ENCODE measurements around the gene GLO1.

GLO1 gene

DNA sequence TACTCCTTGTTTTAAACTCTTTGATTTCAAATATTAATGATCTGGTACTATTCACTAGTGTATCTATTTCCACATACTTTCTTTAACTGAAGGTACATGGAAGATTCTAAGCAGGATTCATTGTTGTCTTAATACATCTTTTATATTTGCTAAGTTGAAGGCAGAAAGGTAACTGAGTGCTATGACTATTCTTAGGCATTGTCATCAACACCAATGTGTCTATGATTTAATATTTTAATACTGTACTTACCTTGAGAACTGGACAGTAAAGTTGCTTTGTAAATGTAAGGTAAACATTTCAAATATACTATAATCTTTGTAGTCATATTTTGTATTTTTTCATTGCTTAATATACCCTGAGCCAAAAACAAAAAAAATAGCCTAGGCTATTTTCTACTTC lies 54.3 kb downstream of the GLO1 start:
- TF ChIP-seq, protein P1, sequence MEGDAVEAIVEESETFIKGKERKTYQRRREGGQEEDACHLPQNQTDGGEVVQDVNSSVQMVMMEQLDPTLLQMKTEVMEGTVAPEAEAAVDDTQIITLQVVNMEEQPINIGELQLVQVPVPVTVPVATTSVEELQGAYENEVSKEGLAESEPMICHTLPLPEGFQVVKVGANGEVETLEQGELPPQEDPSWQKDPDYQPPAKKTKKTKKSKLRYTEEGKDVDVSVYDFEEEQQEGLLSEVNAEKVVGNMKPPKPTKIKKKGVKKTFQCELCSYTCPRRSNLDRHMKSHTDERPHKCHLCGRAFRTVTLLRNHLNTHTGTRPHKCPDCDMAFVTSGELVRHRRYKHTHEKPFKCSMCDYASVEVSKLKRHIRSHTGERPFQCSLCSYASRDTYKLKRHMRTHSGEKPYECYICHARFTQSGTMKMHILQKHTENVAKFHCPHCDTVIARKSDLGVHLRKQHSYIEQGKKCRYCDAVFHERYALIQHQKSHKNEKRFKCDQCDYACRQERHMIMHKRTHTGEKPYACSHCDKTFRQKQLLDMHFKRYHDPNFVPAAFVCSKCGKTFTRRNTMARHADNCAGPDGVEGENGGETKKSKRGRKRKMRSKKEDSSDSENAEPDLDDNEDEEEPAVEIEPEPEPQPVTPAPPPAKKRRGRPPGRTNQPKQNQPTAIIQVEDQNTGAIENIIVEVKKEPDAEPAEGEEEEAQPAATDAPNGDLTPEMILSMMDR (IDR thresholded peaks at IDR 0.05; ENCODE audit: low read depth, low read length): no peak
- H3K36me3 ChIP-seq: no peaks in the 10 kb centered on the region
- no peak for DNase-seq

DNA sequence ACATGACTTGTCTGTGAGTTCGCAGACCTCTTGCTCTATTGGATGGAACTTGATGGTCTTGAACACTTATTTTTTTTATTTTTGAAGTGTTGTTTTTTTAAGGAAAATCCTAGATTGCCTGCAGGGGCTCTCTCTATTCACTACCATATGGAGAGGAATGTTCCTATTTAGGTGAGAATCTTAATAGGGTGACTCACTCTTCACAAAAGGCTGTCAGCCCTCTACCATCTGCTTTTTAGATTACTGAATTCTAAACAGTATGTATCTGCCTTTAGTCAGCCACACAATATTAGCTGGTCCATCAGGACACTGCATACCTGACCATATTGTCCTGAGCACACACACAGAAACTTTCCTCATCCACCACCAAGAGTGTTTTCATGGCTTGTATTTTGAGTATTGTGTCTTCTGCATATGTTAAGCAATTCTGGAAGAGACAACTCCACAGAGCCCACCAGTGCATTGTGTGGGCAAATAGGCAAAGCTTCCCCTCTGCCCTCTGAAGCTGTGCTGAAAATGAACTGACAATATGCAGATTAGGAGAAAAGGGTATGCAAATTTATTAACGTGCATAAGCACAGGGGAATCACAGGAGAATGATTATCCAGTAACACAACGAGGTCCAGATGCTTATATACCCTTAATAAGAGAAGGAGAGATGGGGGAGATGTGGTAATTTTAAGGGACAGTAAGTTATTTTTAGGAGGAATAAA lies 56.6 kb downstream of the GLO1 start:
- TF ChIP-seq, protein P1 (IDR thresholded peaks at IDR 0.05; ENCODE audit: low read depth, low read length): no peak
- no peak for DNase-seq
- no peaks in the 10 kb centered on the region for H3K36me3 ChIP-seq
- H3K9me3 ChIP-seq: no peaks in the 10 kb centered on the region
- no peak overlapping the region for H3K4me3 ChIP-seq (ENCODE audit: low read depth, low read length)
- H3K4me1 ChIP-seq: peaks cover 3% of the 10 kb centered on the region; the same call in 1 of the 2 replicates
- H3K27me3 ChIP-seq: no peaks in the 10 kb centered on the region

More for the DNA sequence above, 54.3 kb downstream of the GLO1 start:
- Histone ChIP-seq H3K4me3 (ENCODE audit: low read depth, low read length) (no peak overlapping the region), H3K4me1 (peaks cover 3% of the 10 kb centered on the region; the same call in 1 of the 2 replicates), H3K9me3 (no peaks in the 10 kb centered on the region), H3K27me3 (no peaks in the 10 kb centered on the region)

DNA sequence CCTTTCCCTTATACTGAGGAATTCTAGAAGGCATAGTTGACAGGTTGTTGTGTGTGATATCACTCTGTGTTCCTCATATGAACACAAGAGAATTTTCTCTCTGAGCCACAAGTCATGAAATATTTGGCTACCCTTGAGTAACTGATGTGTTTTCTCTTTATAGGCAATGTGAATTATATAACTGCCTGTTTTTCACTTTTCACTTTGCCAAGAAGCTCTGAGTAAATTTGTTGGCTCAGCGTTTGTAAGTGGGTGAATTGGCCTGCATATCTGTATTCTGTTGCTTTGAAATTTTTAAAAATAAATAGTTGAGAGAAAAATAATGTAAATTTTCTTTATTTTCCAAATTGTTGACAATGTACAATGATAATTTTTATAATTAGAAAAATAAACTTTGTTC lies 58.0 kb downstream of the GLO1 start:
- TF ChIP-seq, protein P1 (IDR thresholded peaks at IDR 0.05; ENCODE audit: low read depth, low read length): no peak
- no peaks in the 10 kb centered on the region for H3K36me3 ChIP-seq
- H3K4me1 ChIP-seq: peaks cover 3% of the 10 kb centered on the region; the same call in 1 of the 2 replicates
- H3K27me3 ChIP-seq: no peaks in the 10 kb centered on the region
- no peak for DNase-seq
- H3K4me3 ChIP-seq (ENCODE audit: low read depth, low read length): no peak overlapping the region
- no peaks in the 10 kb centered on the region for H3K9me3 ChIP-seq

DNA sequence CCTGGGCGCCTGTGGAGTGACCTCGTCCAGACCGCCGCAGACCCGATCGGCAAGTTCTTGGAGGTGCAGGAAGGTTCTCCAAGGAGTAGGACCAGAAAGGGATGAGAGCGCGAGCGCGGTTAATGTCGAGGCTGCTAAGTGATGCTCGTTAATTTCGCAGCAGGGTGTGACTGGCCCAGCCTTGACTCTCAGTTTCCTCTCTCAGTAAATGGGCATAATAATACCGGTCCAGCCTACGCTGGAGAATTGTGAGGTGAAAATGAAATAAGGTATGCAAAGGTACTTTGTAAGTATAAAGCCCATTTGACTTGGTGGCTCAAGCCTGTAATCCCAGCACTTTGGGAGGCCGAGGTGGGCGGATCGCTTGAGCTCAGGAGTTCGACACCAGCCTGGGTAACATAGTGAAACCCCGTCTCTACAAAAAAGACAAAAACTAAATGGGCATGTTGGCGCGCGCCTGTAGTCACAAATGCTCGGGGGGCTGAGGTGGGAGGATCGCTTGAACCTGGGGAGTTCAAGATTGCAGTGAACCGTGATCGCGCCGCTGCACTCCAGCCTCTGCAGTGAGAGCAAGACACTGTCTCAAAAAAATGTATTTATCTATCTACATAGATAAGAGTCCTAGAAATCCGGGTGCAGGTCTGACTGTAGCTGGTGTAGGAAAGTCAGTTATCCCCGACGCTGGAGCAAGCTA lies 62.6 kb downstream of the GLO1 start:
- Histone ChIP-seq H3K4me1 (no peaks in the 10 kb centered on the region), H3K9me3 (no peaks in the 10 kb centered on the region), H3K4me3 (ENCODE audit: low read depth, low read length) (peak overlapping the region; percentile 85), H3K36me3 (peaks cover 4% of the 10 kb centered on the region; the same call in 1 of the 2 replicates), H3K27me3 (no peaks in the 10 kb centered on the region)
- TF ChIP-seq, protein P1 (IDR thresholded peaks at IDR 0.05; ENCODE audit: low read depth, low read length): no peak
- no peak for DNase-seq

DNA sequence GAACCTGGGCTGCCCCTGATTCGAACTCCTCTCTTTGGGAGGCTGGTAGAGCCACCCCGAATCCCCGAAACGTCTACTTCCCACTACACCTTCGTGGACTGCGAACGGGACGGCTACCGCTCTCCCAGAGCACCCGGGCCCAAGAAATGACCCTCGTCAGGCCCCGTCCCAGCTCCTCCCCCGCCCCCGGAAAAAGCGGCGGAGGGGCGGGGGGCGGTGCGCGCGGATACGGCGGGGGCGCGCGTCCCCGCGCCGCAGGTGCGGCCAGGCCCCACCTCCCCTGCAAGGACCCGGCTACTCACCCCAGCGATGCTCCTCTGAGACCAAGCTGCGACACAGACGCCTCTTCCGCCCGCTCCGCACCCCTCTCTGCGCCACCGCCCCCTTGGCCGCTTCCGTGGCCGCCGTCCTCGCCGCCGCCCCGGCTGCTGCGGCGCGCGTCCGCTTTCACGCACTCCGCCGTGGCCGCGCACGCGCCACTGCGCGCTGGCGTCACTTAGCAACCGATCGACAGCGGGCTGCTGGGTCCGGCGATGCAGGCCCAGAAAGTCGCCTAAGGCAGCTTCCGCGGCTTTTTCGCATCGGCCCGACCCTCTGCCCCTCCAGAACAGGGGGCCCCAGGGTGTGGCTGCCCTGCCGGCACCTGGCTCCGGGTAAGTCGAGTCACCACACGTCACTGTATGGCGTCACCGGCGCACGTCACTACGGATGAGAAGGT lies 63.3 kb downstream of the GLO1 start, which contains the start of gene BTBD9:
BTBD9 (minus strand) TSS at position 432 of the 718 bp plus-strand sequence.
- H3K9me3 ChIP-seq: no peaks in the 10 kb centered on the region
- peaks cover 4% of the 10 kb centered on the region; the same call in 1 of the 2 replicates for H3K36me3 ChIP-seq
- TF ChIP-seq, protein P1 (IDR thresholded peaks at IDR 0.05; ENCODE audit: low read depth, low read length): no peak
- H3K27me3 ChIP-seq: no peaks in the 10 kb centered on the region
- H3K4me3 ChIP-seq (ENCODE audit: low read depth, low read length): peak within 1 kb of the TSS; percentile 85
- no peaks in the 10 kb centered on the region for H3K4me1 ChIP-seq
- DNase-seq: peak; percentile 83

Data from BE2C (cell line).